ENCODE measurements around the gene ZBTB24. TPM values are rescaled to one million over a fixed set of nuclear protein-coding genes. Genes with fewer than 3 reads are reported as not detected.
A peak's percentile ranks its signal among the peaks of the same experiment; 100 is the strongest.

Gene ZBTB24
- polyA plus RNA-seq, 1 experiment: 4.4 TPM

GRCh38 chr6:109515781-109516409 lies 32.9 kb upstream of the ZBTB24 start:
- no peak overlapping the region for H3K4me3 ChIP-seq (ENCODE audit: low read depth, low read length)
- H3K27ac ChIP-seq (ENCODE audit: low read depth, low read length): no peak overlapping the region
- no peaks in the 10 kb centered on the region for H3K27me3 ChIP-seq (ENCODE audit: control insufficient read depth, insufficient read depth, low read length)
- H3K9me3 ChIP-seq (ENCODE audit: control insufficient read depth, insufficient read depth, low read length): no peaks in the 10 kb centered on the region
- ChIA-PET POLR2A (no interaction called here), CTCF (interaction anchor here (0.7 kb wide), 1 partner anchor 523 kb away, joined by 4 read pairs; no protein-coding TSS in a partner anchor)
- DNase-seq (ENCODE audit: low read depth, low spot score): no peak
- TF ChIP-seq CTCF (IDR thresholded peaks at IDR 0.05; ENCODE audit: low read depth, low read length): no peak

- Histone ChIP-seq H3K27me3 (ENCODE audit: control insufficient read depth, insufficient read depth, low read length) (no peaks in the 10 kb centered on the region), H3K9me3 (ENCODE audit: control insufficient read depth, insufficient read depth, low read length) (no peaks in the 10 kb centered on the region), H3K4me3 (ENCODE audit: low read depth, low read length) (no peak overlapping the region), H3K27ac (ENCODE audit: low read depth, low read length) (no peak overlapping the region)
- TF ChIP-seq CTCF (IDR thresholded peaks at IDR 0.05; ENCODE audit: low read depth, low read length): no peak
- no peak for DNase-seq (ENCODE audit: low read depth, low spot score)
- CTCF ChIA-PET: no interaction called here
- POLR2A ChIA-PET: no interaction called here
Measured at GRCh38 chr6:109514946-109515345, 31.9 kb upstream of the ZBTB24 start.

GRCh38 chr6:109513571-109514071 lies 30.6 kb upstream of the ZBTB24 start:
- H3K4me3 ChIP-seq (ENCODE audit: low read depth, low read length): no peak overlapping the region
- DNase-seq (ENCODE audit: low read depth, low spot score): no peak
- ChIA-PET CTCF (no interaction called here), POLR2A (no interaction called here)
- no peak for TF ChIP-seq CTCF (IDR thresholded peaks at IDR 0.05; ENCODE audit: low read depth, low read length)
- H3K27me3 ChIP-seq (ENCODE audit: control insufficient read depth, insufficient read depth, low read length): no peaks in the 10 kb centered on the region
- H3K9me3 ChIP-seq (ENCODE audit: control insufficient read depth, insufficient read depth, low read length): no peaks in the 10 kb centered on the region
- H3K27ac ChIP-seq (ENCODE audit: low read depth, low read length): peak overlapping the region; percentile 3

- H3K27ac ChIP-seq (ENCODE audit: low read depth, low read length): no peak overlapping the region
- CTCF ChIA-PET: no interaction called here
Measured at GRCh38 chr6:109512271-109512817, 29.3 kb upstream of the ZBTB24 start.

More at GRCh38 chr6:109512271-109512817, 29.3 kb upstream of the ZBTB24 start:
- TF ChIP-seq CTCF (IDR thresholded peaks at IDR 0.05; ENCODE audit: low read depth, low read length): no peak
- Histone ChIP-seq H3K4me3 (ENCODE audit: low read depth, low read length) (no peak overlapping the region), H3K27me3 (ENCODE audit: control insufficient read depth, insufficient read depth, low read length) (no peaks in the 10 kb centered on the region), H3K9me3 (ENCODE audit: control insufficient read depth, insufficient read depth, low read length) (no peaks in the 10 kb centered on the region)
- POLR2A ChIA-PET: no interaction called here
- no peak for DNase-seq (ENCODE audit: low read depth, low spot score)
